KBM-7 (cell line): ENCODE data around the gene C5orf22.
"Not testable (repeated sequence)": the region's sequence is repeated elsewhere in the genome, so short reads cannot be mapped to it uniquely, and the experiment has no call there.

Experiments used
- DNase-seq: peaks from one replicate; pipeline ENCODE4 v3.0.0-alpha.2; 2015
- in situ Hi-C: fragments of 300-500 bp; cut with MboI; formaldehyde crosslinking; loops from 2 replicates; pipeline ENCODE4 v1.14.3; 2020; ENCODE audit warnings: low sequenced_read_pairs, low pct_unique_long_range_greater_than_20kb, mixed read lengths

C5orf22 gene

DNA sequence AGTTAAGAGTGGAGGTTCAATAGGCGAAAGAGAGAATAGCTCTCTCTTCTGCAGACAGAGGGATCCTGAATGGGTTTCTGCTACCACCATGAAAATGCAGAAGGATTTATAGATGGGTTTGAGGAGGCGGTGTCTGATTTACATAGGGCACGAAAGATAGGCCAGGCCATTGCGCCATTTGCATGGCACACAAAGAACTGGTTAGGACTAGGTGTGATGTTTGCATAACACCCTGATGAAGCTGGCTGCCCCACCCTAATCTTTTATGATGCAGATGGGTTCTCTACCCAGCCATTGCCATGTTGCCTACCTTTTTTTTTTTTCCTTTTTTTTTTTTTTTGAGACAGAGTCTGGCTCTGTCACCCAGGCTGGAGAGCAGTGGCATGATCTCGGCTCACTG lies 55.4 kb downstream of the C5orf22 start:
- no peak for DNase-seq
- in situ Hi-C loops, result loop anchor here (25.0 kb wide), 1 partner anchor 225 kb away; no protein-coding TSS in a partner anchor

DNA sequence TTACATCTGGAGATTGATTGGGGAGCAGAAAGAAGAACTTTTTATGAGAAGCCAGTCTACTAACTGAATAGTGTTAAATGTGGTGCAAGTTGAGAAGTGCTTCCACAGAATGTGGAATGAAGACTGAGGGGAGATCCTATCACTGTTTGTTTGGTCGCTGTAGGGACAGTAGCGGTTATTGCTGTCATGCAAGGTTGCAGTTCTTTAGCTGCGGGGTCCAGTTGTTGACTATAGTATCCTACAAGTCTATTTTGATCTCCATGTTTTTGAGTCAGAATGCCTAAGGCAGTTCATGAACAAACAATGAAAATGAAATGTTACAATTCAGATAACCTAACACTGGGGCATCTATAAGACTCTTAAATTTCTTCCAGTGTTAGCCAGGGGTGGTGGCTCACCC lies 61.6 kb downstream of the C5orf22 start:
- in situ Hi-C loops, result loop anchor here (25.0 kb wide), 1 partner anchor 219 kb away; no protein-coding TSS in a partner anchor

GRCh38 chr5:31596354-31596753 lies 64.3 kb downstream of the C5orf22 start:
- in situ Hi-C loops, result loop anchor here (25.0 kb wide), 1 partner anchor 216 kb away; no protein-coding TSS in a partner anchor
- DNase-seq, result no peak

More for the DNA sequence above, 61.6 kb downstream of the C5orf22 start:
- no peak for DNase-seq

GRCh38 chr5:31598640-31599611 lies 66.8 kb downstream of the C5orf22 start:
- in situ Hi-C loops, result loop anchor here (25.0 kb wide), 1 partner anchor 213 kb away; no protein-coding TSS in a partner anchor
- peak; percentile 14 for DNase-seq

GRCh38 chr5:31602305-31602704 lies 70.2 kb downstream of the C5orf22 start:
- DNase-seq, in situ Hi-C loops: not testable (repeated sequence)

DNA sequence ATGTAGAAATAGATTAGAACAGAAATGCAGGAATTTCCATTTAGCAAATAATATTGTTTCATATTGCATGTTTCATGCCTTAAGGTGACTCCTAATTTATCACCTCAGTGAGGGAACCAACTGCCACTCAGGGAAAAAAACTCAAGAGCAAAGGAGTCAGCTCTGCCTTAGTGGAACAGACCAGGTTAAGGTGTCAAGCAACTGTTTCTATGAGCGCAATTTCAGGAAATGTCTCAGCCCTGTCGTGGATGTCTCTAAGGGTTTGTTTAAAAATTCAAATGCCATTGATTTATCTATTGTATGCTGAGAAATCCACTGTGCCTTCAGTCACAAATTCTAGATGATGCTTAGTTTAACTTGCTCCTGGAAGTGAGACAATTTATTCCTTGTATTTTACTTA lies 72.1 kb downstream of the C5orf22 start:
- in situ Hi-C loops, result no loop called here

DNA sequence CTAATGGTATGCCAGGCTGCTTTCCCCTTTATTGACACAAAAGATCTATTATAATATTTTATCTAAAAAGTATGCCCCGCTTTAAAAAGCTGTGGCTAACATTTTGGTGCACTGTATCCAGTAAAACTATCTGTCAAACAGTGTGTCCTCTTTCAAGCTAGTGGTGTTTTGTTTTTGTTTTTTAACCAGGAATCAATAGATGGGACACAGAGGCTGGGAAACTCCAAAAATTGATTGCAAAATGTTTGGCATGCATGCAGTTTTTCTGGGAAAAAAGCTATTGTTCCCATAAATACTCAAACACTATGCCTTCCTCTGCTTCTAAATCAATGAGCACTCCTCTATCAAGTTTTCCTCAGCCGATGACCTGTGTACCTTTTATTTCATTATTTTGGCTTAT lies 72.5 kb downstream of the C5orf22 start:
- DNase-seq, result no peak
- in situ Hi-C loops, result no loop called here

More for the DNA sequence above, 72.1 kb downstream of the C5orf22 start:
- DNase-seq, result no peak
